Smooth muscle cell (in vitro differentiated cells): Measurements from ENCODE around the gene SHTN1. TPM values are rescaled to one million over a fixed set of nuclear protein-coding genes. Genes with fewer than 3 reads are reported as not detected.

Source experiments
- DNase-seq: peaks from one replicate; lab custom pipeline; 2025; ENCODE audit not compliant: unreplicated experiment; lab: John Stamatoyannopoulos, UW
- H2AFZ ChIP-seq: fragments of 200-600 bp; sonication (generic); 2 replicates; pipeline ENCODE4 v1.6.0; 2016; ENCODE audit warnings: antibody characterized with exemption, low read depth, mild to moderate bottlenecking
- H3F3A ChIP-seq: fragments of 200-600 bp; sonication (generic); 2 replicates; pipeline ENCODE4 v1.6.0; 2017; ENCODE audit warnings: antibody characterized with exemption, low read depth
- H3K27ac ChIP-seq: fragments of 200-600 bp; sonication (generic); 2 replicates; pipeline ENCODE4 v1.5.1; 2016; ENCODE audit warnings: low read depth, mild to moderate bottlenecking
- H3K27me3 ChIP-seq: fragments of 200-600 bp; sonication (generic); 2 replicates; pipeline ENCODE4 v1.6.1; 2016; ENCODE audit warnings: low read depth, mild to moderate bottlenecking
- H3K36me3 ChIP-seq: fragments of 200-600 bp; sonication (generic); 2 replicates; pipeline ENCODE4 v1.5.1; 2016; ENCODE audit warnings: low read depth
- H3K4me1 ChIP-seq: fragments of 200-600 bp; sonication (generic); 2 replicates; pipeline ENCODE4 v1.5.1; 2016; ENCODE audit warnings: low read depth
- H3K4me2 ChIP-seq: fragments of 200-600 bp; sonication (generic); 2 replicates; pipeline ENCODE4 v1.6.0; 2016; ENCODE audit warnings: mild to moderate bottlenecking
- H3K4me3 ChIP-seq: fragments of 200-600 bp; sonication (generic); 2 replicates; pipeline ENCODE4 v1.5.1; 2016; ENCODE audit warnings: mild to moderate bottlenecking
- H3K79me2 ChIP-seq: fragments of 200-600 bp; sonication (generic); 2 replicates; pipeline ENCODE4 v1.6.0; 2016; ENCODE audit warnings: low read depth, mild to moderate bottlenecking
- H3K9ac ChIP-seq: fragments of 200-600 bp; sonication (generic); 2 replicates; pipeline ENCODE4 v1.6.0; 2016; ENCODE audit warnings: low read depth
- H3K9me3 ChIP-seq: fragments of 200-600 bp; sonication (generic); replicated peaks from 2 replicates; pipeline ENCODE4 v1.5.1; 2016; ENCODE audit warnings: low read depth
- H4K20me1 ChIP-seq: fragments of 200-600 bp; sonication (generic); 2 replicates; pipeline ENCODE4 v1.6.0; 2016; ENCODE audit warnings: low read depth
- WGBS: methylation state at CpG from one replicate; pipeline ENCODE4 v1.1.7; 2016; ENCODE audit warnings: low lambda C conversion rate; 5-methylcytosine and 5-hydroxymethylcytosine counted together
- polyA plus RNA-seq: library from polyadenylated mRNA; unstranded; fragments of >200 nt; fragmentation: Nextera tagmentation; extraction: Ambion mirVana; gene quantifications from 2 replicates; pipeline ENCODE4 v1.2.1, GENCODE V29; 2016
- total RNA-seq: library from RNA; depleted of rRNA; stranded (reverse); fragments of >200 nt; gene quantifications from 2 replicates; pipeline ENCODE4 v1.2.3, GENCODE V29; 2014
- TF ChIP-seq, protein P1 (sequence below): fragments of 200-600 bp; sonication (generic); IDR thresholded peaks from 2 replicates; pipeline ENCODE4 v1.5.1; 2017; ENCODE audit warnings: borderline replicate concordance, mild to moderate bottlenecking, antibody characterized with exemption; ENCODE audit not compliant: insufficient read depth, poor library complexity, severe bottlenecking

The SHTN1 gene
- total and polyA plus RNA-seq, 2 experiments from 2014 or later, result 1.3 to 39.2 TPM

DNA sequence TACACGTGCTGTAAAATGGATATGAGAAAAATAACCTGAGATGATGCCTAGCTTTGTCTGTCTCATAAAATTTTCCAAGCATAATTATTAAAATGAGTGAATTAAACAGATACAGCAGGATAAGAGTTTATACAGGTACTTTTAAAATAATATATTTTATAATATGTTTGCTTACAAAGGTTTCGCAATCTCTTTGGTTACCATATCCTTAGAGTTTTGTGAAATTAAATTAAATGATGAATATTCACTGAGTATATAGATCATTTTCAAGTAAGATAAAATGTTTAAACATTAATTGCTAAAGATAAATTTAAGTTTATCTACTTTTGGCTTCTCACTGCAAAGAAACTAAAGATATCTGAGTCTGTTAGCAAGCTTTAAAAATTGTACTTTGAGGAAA lies 11.4 kb downstream of the SHTN1 start:
- no peaks in the 10 kb centered on the region for H3K27me3 ChIP-seq
- H3K79me2 ChIP-seq, result peaks cover 5% of the 10 kb centered on the region
- TF ChIP-seq, protein P1, sequence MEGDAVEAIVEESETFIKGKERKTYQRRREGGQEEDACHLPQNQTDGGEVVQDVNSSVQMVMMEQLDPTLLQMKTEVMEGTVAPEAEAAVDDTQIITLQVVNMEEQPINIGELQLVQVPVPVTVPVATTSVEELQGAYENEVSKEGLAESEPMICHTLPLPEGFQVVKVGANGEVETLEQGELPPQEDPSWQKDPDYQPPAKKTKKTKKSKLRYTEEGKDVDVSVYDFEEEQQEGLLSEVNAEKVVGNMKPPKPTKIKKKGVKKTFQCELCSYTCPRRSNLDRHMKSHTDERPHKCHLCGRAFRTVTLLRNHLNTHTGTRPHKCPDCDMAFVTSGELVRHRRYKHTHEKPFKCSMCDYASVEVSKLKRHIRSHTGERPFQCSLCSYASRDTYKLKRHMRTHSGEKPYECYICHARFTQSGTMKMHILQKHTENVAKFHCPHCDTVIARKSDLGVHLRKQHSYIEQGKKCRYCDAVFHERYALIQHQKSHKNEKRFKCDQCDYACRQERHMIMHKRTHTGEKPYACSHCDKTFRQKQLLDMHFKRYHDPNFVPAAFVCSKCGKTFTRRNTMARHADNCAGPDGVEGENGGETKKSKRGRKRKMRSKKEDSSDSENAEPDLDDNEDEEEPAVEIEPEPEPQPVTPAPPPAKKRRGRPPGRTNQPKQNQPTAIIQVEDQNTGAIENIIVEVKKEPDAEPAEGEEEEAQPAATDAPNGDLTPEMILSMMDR, result no peak
- 95% methylated on average over 2 of the region's 2 CpGs for WGBS
- no peak overlapping the region for H3K9ac ChIP-seq
- H3K27ac ChIP-seq, result no peak overlapping the region
- no peak overlapping the region for H3K4me3 ChIP-seq
- H2AFZ ChIP-seq, result no peak overlapping the region
- no peak for DNase-seq
- no peaks in the 10 kb centered on the region for H4K20me1 ChIP-seq
- no peaks in the 10 kb centered on the region for H3K36me3 ChIP-seq
- no peaks in the 10 kb centered on the region for H3F3A ChIP-seq
- H3K9me3 ChIP-seq, result no peaks in the 10 kb centered on the region
- peaks cover 15% of the 10 kb centered on the region for H3K4me1 ChIP-seq
- H3K4me2 ChIP-seq, result no peak overlapping the region

DNA sequence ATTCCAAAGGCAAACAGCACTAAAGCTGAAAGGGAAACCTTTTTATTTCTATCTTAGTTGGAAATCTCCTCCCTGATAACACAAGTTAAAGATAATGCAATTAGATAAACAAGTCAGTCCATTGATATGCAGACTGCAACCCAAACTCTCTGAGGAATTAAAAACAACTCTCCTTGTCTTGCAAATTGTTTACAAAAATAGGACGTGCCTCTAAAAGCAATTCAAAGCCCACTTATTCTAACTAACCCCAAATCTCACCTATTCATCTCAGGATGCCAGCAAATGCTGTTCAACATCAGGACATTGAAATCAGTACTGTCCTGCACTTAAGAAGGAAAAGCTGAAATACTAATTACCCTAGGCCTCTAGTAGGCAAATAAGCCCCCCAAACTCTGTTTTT lies 12.8 kb downstream of the SHTN1 start:
- no peak for DNase-seq
- TF ChIP-seq, protein P1, result no peak
- no peak overlapping the region for H3K4me3 ChIP-seq
- no peak overlapping the region for H3K9ac ChIP-seq
- WGBS, result 22% methylated on average over 1 of the region's 1 CpG
- peaks cover 5% of the 10 kb centered on the region for H3K79me2 ChIP-seq
- no peaks in the 10 kb centered on the region for H3K9me3 ChIP-seq
- H3F3A ChIP-seq, result no peaks in the 10 kb centered on the region
- no peaks in the 10 kb centered on the region for H3K36me3 ChIP-seq
- peaks cover 15% of the 10 kb centered on the region for H3K4me1 ChIP-seq
- no peak overlapping the region for H2AFZ ChIP-seq
- H3K27ac ChIP-seq, result no peak overlapping the region
- no peaks in the 10 kb centered on the region for H3K27me3 ChIP-seq
- H3K4me2 ChIP-seq, result no peak overlapping the region
- H4K20me1 ChIP-seq, result no peaks in the 10 kb centered on the region

DNA sequence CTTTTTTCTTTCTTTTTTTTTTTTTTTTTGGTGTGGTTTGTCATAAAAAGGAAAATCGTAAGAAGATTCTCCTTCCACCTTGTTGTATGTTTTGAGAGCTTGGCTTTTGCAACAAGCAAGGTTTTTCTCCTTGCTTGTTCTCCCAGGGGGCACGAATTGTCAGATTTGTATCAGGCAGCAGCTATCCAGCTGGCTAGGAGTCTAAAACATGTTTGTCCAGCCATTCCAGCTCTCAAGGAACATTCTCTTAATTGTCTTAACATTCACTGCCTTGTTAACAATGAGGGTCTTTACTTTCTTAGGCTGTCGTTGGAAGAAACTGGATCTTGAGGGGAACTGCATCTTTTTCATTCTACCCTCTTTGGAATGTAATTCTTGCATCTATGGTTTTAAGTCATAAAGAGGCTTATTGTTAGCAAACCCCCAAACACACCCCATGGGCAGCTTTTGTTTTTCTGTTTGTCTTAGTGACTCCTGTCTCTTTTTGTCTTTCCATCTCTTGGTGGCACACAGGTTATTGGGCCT lies 14.6 kb downstream of the SHTN1 start:
- TF ChIP-seq, protein P1, result no peak
- Histone ChIP-seq H3K9me3 (no peaks in the 10 kb centered on the region), H3K36me3 (no peaks in the 10 kb centered on the region), H2AFZ (no peak overlapping the region), H3K4me1 (peaks cover 15% of the 10 kb centered on the region), H3F3A (no peaks in the 10 kb centered on the region), H3K4me2 (no peak overlapping the region), H3K79me2 (peaks cover 5% of the 10 kb centered on the region), H3K9ac (no peak overlapping the region), H3K27me3 (no peaks in the 10 kb centered on the region), H3K27ac (no peak overlapping the region), H3K4me3 (no peak overlapping the region), H4K20me1 (no peaks in the 10 kb centered on the region)
- 59% methylated on average over 3 of the region's 3 CpGs for WGBS
- no peak for DNase-seq

DNA sequence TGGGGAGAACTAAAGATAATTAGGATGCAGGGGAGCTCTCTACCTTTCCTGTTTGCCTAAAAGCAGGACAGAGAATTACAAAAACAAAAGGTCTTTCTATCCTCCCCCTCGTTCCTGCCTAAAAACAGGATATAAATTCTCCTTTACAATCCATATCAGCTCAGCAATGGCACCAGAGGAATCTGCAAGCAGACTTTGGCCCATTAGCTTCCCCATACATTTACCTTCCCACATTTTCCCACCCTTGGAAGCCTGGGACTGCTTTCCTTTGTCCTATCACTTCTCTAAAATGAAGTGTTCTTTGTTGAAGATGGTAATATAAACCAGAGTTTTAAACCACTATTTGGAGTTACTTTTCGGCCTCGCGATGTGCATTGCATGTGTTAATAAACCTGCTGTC lies 15.5 kb downstream of the SHTN1 start:
- Histone ChIP-seq H3K4me3 (no peak overlapping the region), H3K9me3 (no peaks in the 10 kb centered on the region), H3K4me1 (peaks cover 15% of the 10 kb centered on the region), H3K4me2 (no peak overlapping the region), H3K79me2 (peaks cover 5% of the 10 kb centered on the region), H3K27ac (no peak overlapping the region), H3K9ac (no peak overlapping the region), H2AFZ (no peak overlapping the region), H3K36me3 (no peaks in the 10 kb centered on the region), H3K27me3 (no peaks in the 10 kb centered on the region), H3F3A (no peaks in the 10 kb centered on the region), H4K20me1 (no peaks in the 10 kb centered on the region)
- TF ChIP-seq, protein P1, result no peak
- WGBS, result 72% methylated on average over 4 of the region's 4 CpGs
- no peak for DNase-seq
